Measurements from ENCODE around the gene MRPS9.

- no peak for TF ChIP-seq CTCF (IDR thresholded peaks at IDR 0.05 in 4 of 5, conservative IDR thresholded peaks at IDR 0.05 in 1 of 5)
- no peak for TF ChIP-seq POLR2A (IDR thresholded peaks at IDR 0.05)
These were observed 19.1 kb downstream of the MRPS9 start for GRCh38 chr2:105057005-105057404.

Data from gastrocnemius medialis (tissue), 4 donors.